ENCODE measurements around the gene FBP2. TPM values are rescaled to one million over a fixed set of nuclear protein-coding genes. Genes with fewer than 3 reads are reported as not detected.

The FBP2 gene
- total and polyA plus RNA-seq, 2 of the 8 experiments (the other 6 are each of a cell fraction or from before 2014, with no cell fraction given): not detected

- 88% methylated on average over 2 of the region's 2 CpGs; no CpG with 5 or more reads in 1 of the 2 experiments for WGBS, 2 experiments (ENCODE audit: extremely low coverage in 1 of 2, insufficient coverage in 1 of 2, insufficient read length in 1 of 2, insufficient replicate concordance in 2 of 2, low coverage in 1 of 2, low lambda C conversion rate in 2 of 2, missing lambda C conversion rate in 1 of 2)
Measured at GRCh38 chr9:94511955-94512265, 81.7 kb downstream of the FBP2 start.

More at GRCh38 chr9:94511955-94512265, 81.7 kb downstream of the FBP2 start:
- DNase-seq (ENCODE audit: low read depth in 1 of 2, low spot score in 2 of 2) (no peak), FAIRE-seq (no peak)
- no peak overlapping the region for H3K27ac ChIP-seq (ENCODE audit: low read depth, low read length)
- H2BK15ac ChIP-seq (ENCODE audit: low read length): no peak overlapping the region
- no peak overlapping the region for H2BK20ac ChIP-seq (ENCODE audit: low read length)
- H3K27me3 ChIP-seq (replicated peaks in 1 of 4; ENCODE audit: control insufficient read depth in 3 of 4, extremely low read depth in 1 of 4, insufficient read depth in 3 of 4, low read length in 3 of 4): no peaks in the 10 kb centered on the region
- TF ChIP-seq TBP (IDR thresholded peaks at IDR 0.05; ENCODE audit: low read depth, low read length): no peak
- no peak for TF ChIP-seq KDM4A (IDR thresholded peaks at IDR 0.05; ENCODE audit: low read depth, low read length, severe bottlenecking)
- no peak for TF ChIP-seq TCF12 (IDR thresholded peaks at IDR 0.05; ENCODE audit: low read depth, low read length)
- TF ChIP-seq POLR2AphosphoS5 (IDR thresholded peaks at IDR 0.05; ENCODE audit: low read depth, low read length): no peak
- TF ChIP-seq RFX5 (IDR thresholded peaks at IDR 0.05; ENCODE audit: borderline replicate concordance, low read depth, low read length): no peak
- no peak for TF ChIP-seq CTCF (IDR thresholded peaks at IDR 0.05; ENCODE audit: control extremely low read depth in 1 of 3, insufficient read depth in 1 of 3, low read depth in 1 of 3, low read length in 3 of 3)
- TF ChIP-seq NRF1 (IDR thresholded peaks at IDR 0.05; ENCODE audit: low read depth, low read length): no peak
- no peak for TF ChIP-seq YY1 (IDR thresholded peaks at IDR 0.05; ENCODE audit: low read depth, low read length)
- no peak for TF ChIP-seq EGR1 (IDR thresholded peaks at IDR 0.05; ENCODE audit: borderline replicate concordance, low read depth, low read length)
- TF ChIP-seq HDAC2 (IDR thresholded peaks at IDR 0.05; ENCODE audit: borderline replicate concordance in 1 of 2, low read depth in 2 of 2, low read length in 2 of 2): no peak
- no peak for TF ChIP-seq BACH1 (IDR thresholded peaks at IDR 0.05; ENCODE audit: low read length)
- no peak for TF ChIP-seq TAF7 (optimal IDR thresholded peaks at IDR 0.05; ENCODE audit: borderline replicate concordance, low read depth, low read length)
- no peak for TF ChIP-seq TEAD4 (IDR thresholded peaks at IDR 0.05; ENCODE audit: low read depth, low read length)
- TF ChIP-seq ZNF274 (IDR thresholded peaks at IDR 0.05; ENCODE audit: borderline replicate concordance, extremely low read depth, low read length): no peak
- H3K18ac ChIP-seq (ENCODE audit: extremely low read depth, low read length): no peak overlapping the region
- no peak overlapping the region for H3K14ac ChIP-seq (ENCODE audit: insufficient read length)
- no peak overlapping the region for H3K4me3 ChIP-seq (ENCODE audit: extremely low read depth in 1 of 4, insufficient read depth in 2 of 4, low read depth in 3 of 4, low read length in 4 of 4)
- no peak overlapping the region for H2AK5ac ChIP-seq (ENCODE audit: low read depth, low read length)
- H2BK5ac ChIP-seq (ENCODE audit: low read depth, low read length): no peak overlapping the region
- no peak overlapping the region for H3K56ac ChIP-seq (replicated peaks; ENCODE audit: insufficient read length, low read depth, low read length)
- no peak overlapping the region for H3K9ac ChIP-seq (replicated peaks in 1 of 4; ENCODE audit: extremely low read depth in 1 of 4, low read depth in 3 of 4, low read length in 3 of 4)
- ChIA-PET CTCF (ENCODE audit: partially characterized antibody) (no interaction called here), POLR2A (ENCODE audit: partially characterized antibody) (no interaction called here)
- no peak overlapping the region for H4K91ac ChIP-seq (replicated peaks; ENCODE audit: insufficient read length, low read length)
- H2BK120ac ChIP-seq (replicated peaks; ENCODE audit: low read depth, low read length): no peak overlapping the region
- no peaks in the 10 kb centered on the region for H3K79me2 ChIP-seq (ENCODE audit: control insufficient read depth in 1 of 2, insufficient read depth in 2 of 2, low read length in 2 of 2)
- H3K23me2 ChIP-seq (ENCODE audit: low read depth, low read length): no peaks in the 10 kb centered on the region
- no peak overlapping the region for H3K23ac ChIP-seq (ENCODE audit: insufficient read length)
- no peak overlapping the region for H3K4me2 ChIP-seq (ENCODE audit: insufficient read depth in 1 of 2, low read depth in 2 of 2, low read length in 2 of 2)
- H3K9me3 ChIP-seq (ENCODE audit: insufficient read depth in 2 of 2, low read depth in 1 of 2, low read length in 1 of 2): no peaks in the 10 kb centered on the region
- no peak overlapping the region for H3K4ac ChIP-seq (replicated peaks; ENCODE audit: insufficient read length, low read depth, low read length)
- H4K8ac ChIP-seq (ENCODE audit: extremely low read depth, insufficient read depth, low read length): no peak overlapping the region
- H2AFZ ChIP-seq (ENCODE audit: low read length): no peak overlapping the region
- no peak overlapping the region for H2BK12ac ChIP-seq (ENCODE audit: low read depth, low read length)
- no peaks in the 10 kb centered on the region for H3K79me1 ChIP-seq (ENCODE audit: low read depth, low read length)
- H3K4me1 ChIP-seq (replicated peaks in 1 of 4; ENCODE audit: control insufficient read depth in 3 of 4, insufficient read depth in 4 of 4, low read length in 3 of 4): no peaks in the 10 kb centered on the region
- no peaks in the 10 kb centered on the region for H4K20me1 ChIP-seq (replicated peaks in 1 of 2; ENCODE audit: control insufficient read depth in 1 of 2, insufficient read depth in 2 of 2, low read length in 2 of 2)
- no peak overlapping the region for H4K5ac ChIP-seq (ENCODE audit: insufficient read length, low read depth, low read length)
- H3K36me3 ChIP-seq (ENCODE audit: control insufficient read depth in 2 of 4, insufficient read depth in 4 of 4, low read length in 3 of 4): no peaks in the 10 kb centered on the region

Data from H1 (cell line).